ENCODE measurements around the gene OVOL1.

The OVOL1 gene

GRCh38 chr11:65793144-65793581 is 6.3 kb downstream of the OVOL1 start:
- DNase-seq = no peak

- no peak for DNase-seq
These were observed 7.0 kb downstream of the OVOL1 start for GRCh38 chr11:65793625-65794400.

- no peak for DNase-seq
These were observed 8.0 kb downstream of the OVOL1 start for GRCh38 chr11:65794570-65795510.

GRCh38 chr11:65796726-65797601 is 10.1 kb downstream of the OVOL1 start:
- DNase-seq = no peak

GRCh38 chr11:65797711-65798110 is 10.8 kb downstream of the OVOL1 start:
- no peak for DNase-seq

GRCh38 chr11:65798882-65799281 is 12.0 kb downstream of the OVOL1 start:
- no peak for DNase-seq

GRCh38 chr11:65801153-65801987 is 14.5 kb downstream of the OVOL1 start:
- no peak for DNase-seq

- no peak for DNase-seq
These were observed 16.0 kb downstream of the OVOL1 start for GRCh38 chr11:65802841-65803240.

GRCh38 chr11:65803797-65804492 is 17.1 kb downstream of the OVOL1 start:
- DNase-seq = no peak

- DNase-seq = no peak
These were observed 20.1 kb downstream of the OVOL1 start for GRCh38 chr11:65806979-65807378.

- no peak for DNase-seq
These were observed 22.0 kb downstream of the OVOL1 start for GRCh38 chr11:65808744-65809341.

GRCh38 chr11:65809496-65809895 is 22.6 kb downstream of the OVOL1 start:
- no peak for DNase-seq

GRCh38 chr11:65810046-65810868 is 23.4 kb downstream of the OVOL1 start:
- DNase-seq = no peak

- no peak for DNase-seq
These were observed 25.1 kb downstream of the OVOL1 start for GRCh38 chr11:65811764-65812475.

- DNase-seq = peak; percentile 13
These were observed 27.5 kb downstream of the OVOL1 start for GRCh38 chr11:65814131-65814985.

- DNase-seq = no peak
These were observed 28.2 kb downstream of the OVOL1 start for GRCh38 chr11:65814986-65815565.

- no peak for DNase-seq
These were observed 29.8 kb downstream of the OVOL1 start for GRCh38 chr11:65816696-65817095.

All from T1000 (cell line).